Large intestine (tissue), 3 donors: ENCODE data around the gene RBM4B. TPM values are rescaled to one million over a fixed set of nuclear protein-coding genes. Genes with fewer than 3 reads are reported as not detected.

Source experiments
- DNase-seq, 2 donors: peaks; one replicate each; pipeline versions ENCODE4 v3.0.0 to v3.0.0-alpha.2; 2013
- H3K27ac ChIP-seq: one replicate; pipeline ENCODE4 v1.5.1; 2013; ENCODE audit warnings: low read length
- H3K27me3 ChIP-seq: 2 replicates; pipeline ENCODE4 v1.6.1; 2013; ENCODE audit warnings: low read length; ENCODE audit not compliant: control insufficient read depth, insufficient read depth
- H3K36me3 ChIP-seq: 2 replicates; pipeline ENCODE4 v1.6.1; 2013; ENCODE audit warnings: low read length; ENCODE audit not compliant: control insufficient read depth, insufficient read depth
- H3K4me1 ChIP-seq: one replicate; pipeline ENCODE4 v1.6.1; 2013; ENCODE audit warnings: low read length; ENCODE audit not compliant: control insufficient read depth, insufficient read depth
- H3K4me3 ChIP-seq: one replicate; pipeline ENCODE4 v1.5.1; 2013; ENCODE audit warnings: low read length
- H3K9me3 ChIP-seq: one replicate; pipeline ENCODE4 v1.6.1; 2013; ENCODE audit warnings: mild to moderate bottlenecking, low read depth, low read length, moderate library complexity; ENCODE audit not compliant: control insufficient read depth
- WGBS: methylation state at CpG from one replicate; pipeline ENCODE4 v1.1.5; 2013; ENCODE audit warnings: low lambda C conversion rate; ENCODE audit not compliant: insufficient coverage; 5-methylcytosine and 5-hydroxymethylcytosine counted together
- polyA plus RNA-seq: library from polyadenylated mRNA; unstranded; fragments of 120-200 nt; gene quantifications from one replicate; pipeline ENCODE4 v1.2.1, GENCODE V29; 2013

The RBM4B gene
- polyA plus RNA-seq, 1 donor = 38.9 TPM

- no peak overlapping the region for H3K4me3 ChIP-seq
- H3K27ac ChIP-seq = peak overlapping the region; percentile 39
These were observed 42.7 kb upstream of the RBM4B start for GRCh38 chr11:66720223-66720898.

GRCh38 chr11:66719111-66719872 is 41.6 kb upstream of the RBM4B start:
- no peaks in the 10 kb centered on the region for H3K27me3 ChIP-seq
- no peak for DNase-seq
- H3K4me3 ChIP-seq = no peak overlapping the region
- H3K36me3 ChIP-seq = no peaks in the 10 kb centered on the region
- H3K4me1 ChIP-seq = peaks cover 35% of the 10 kb centered on the region
- H3K27ac ChIP-seq = peak overlapping the region; percentile 39
- WGBS = no CpG with 5 or more reads among the region's 8 CpGs
- no peaks in the 10 kb centered on the region for H3K9me3 ChIP-seq

More at GRCh38 chr11:66720223-66720898, 42.7 kb upstream of the RBM4B start:
- no peaks in the 10 kb centered on the region for H3K36me3 ChIP-seq
- H3K4me1 ChIP-seq = peaks cover 35% of the 10 kb centered on the region
- 24% methylated on average over 3 of the region's 15 CpGs for WGBS
- H3K9me3 ChIP-seq = no peaks in the 10 kb centered on the region
- peaks cover 7% of the 10 kb centered on the region for H3K27me3 ChIP-seq
- peak; percentile 70 to 82 for DNase-seq

- peak; percentile 85 to 90 for DNase-seq
- peak overlapping the region; percentile 14 for H3K27ac ChIP-seq
- WGBS = no CpG with 5 or more reads among the region's 26 CpGs
These were observed 40.8 kb upstream of the RBM4B start for GRCh38 chr11:66718320-66718971.

GRCh38 chr11:66717925-66718319 is 40.2 kb upstream of the RBM4B start:
- no peaks in the 10 kb centered on the region for H3K27me3 ChIP-seq
- H3K36me3 ChIP-seq = no peaks in the 10 kb centered on the region
- no peak for DNase-seq
- peaks cover 35% of the 10 kb centered on the region for H3K4me1 ChIP-seq
- H3K27ac ChIP-seq = no peak overlapping the region
- H3K4me3 ChIP-seq = peak overlapping the region; percentile 25
- no CpG with 5 or more reads among the region's 14 CpGs for WGBS
- no peaks in the 10 kb centered on the region for H3K9me3 ChIP-seq

More at GRCh38 chr11:66718320-66718971, 40.8 kb upstream of the RBM4B start:
- H3K9me3 ChIP-seq = no peaks in the 10 kb centered on the region
- H3K27me3 ChIP-seq = no peaks in the 10 kb centered on the region
- peaks cover 35% of the 10 kb centered on the region for H3K4me1 ChIP-seq
- no peaks in the 10 kb centered on the region for H3K36me3 ChIP-seq
- peak overlapping the region; percentile 25 for H3K4me3 ChIP-seq

- no peaks in the 10 kb centered on the region for H3K27me3 ChIP-seq
- no peaks in the 10 kb centered on the region for H3K36me3 ChIP-seq
- WGBS = no CpG with 5 or more reads among the region's 3 CpGs
- peaks cover 35% of the 10 kb centered on the region for H3K4me1 ChIP-seq
- no peaks in the 10 kb centered on the region for H3K9me3 ChIP-seq
- no peak overlapping the region for H3K27ac ChIP-seq
- no peak overlapping the region for H3K4me3 ChIP-seq
- DNase-seq = no peak
These were observed 39.3 kb upstream of the RBM4B start for GRCh38 chr11:66716996-66717395.

GRCh38 chr11:66715346-66716085 is 37.8 kb upstream of the RBM4B start:
- H3K4me3 ChIP-seq = no peak overlapping the region
- no peaks in the 10 kb centered on the region for H3K36me3 ChIP-seq
- H3K9me3 ChIP-seq = no peaks in the 10 kb centered on the region
- peaks cover 30% of the 10 kb centered on the region for H3K4me1 ChIP-seq
- H3K27ac ChIP-seq = no peak overlapping the region
- DNase-seq = no peak
- H3K27me3 ChIP-seq = no peaks in the 10 kb centered on the region
- no CpG with 5 or more reads among the region's 19 CpGs for WGBS

GRCh38 chr11:66713746-66714480 is 36.2 kb upstream of the RBM4B start:
- DNase-seq = no peak
- Histone ChIP-seq H3K4me1 (peaks cover 16% of the 10 kb centered on the region), H3K27me3 (no peaks in the 10 kb centered on the region), H3K36me3 (no peaks in the 10 kb centered on the region), H3K27ac (no peak overlapping the region), H3K9me3 (no peaks in the 10 kb centered on the region), H3K4me3 (no peak overlapping the region)
- 80% methylated on average over 1 of the region's 12 CpGs for WGBS

- DNase-seq = no peak
- WGBS = 100% methylated on average over 1 of the region's 15 CpGs
- no peaks in the 10 kb centered on the region for H3K36me3 ChIP-seq
- H3K4me3 ChIP-seq = no peak overlapping the region
- H3K4me1 ChIP-seq = no peaks in the 10 kb centered on the region
- no peaks in the 10 kb centered on the region for H3K27me3 ChIP-seq
- H3K9me3 ChIP-seq = no peaks in the 10 kb centered on the region
- H3K27ac ChIP-seq = no peak overlapping the region
These were observed 32.8 kb upstream of the RBM4B start for GRCh38 chr11:66710384-66710930.

GRCh38 chr11:66708701-66709100 is 31.0 kb upstream of the RBM4B start:
- Histone ChIP-seq H3K27me3 (no peaks in the 10 kb centered on the region), H3K4me3 (no peak overlapping the region), H3K4me1 (no peaks in the 10 kb centered on the region), H3K36me3 (no peaks in the 10 kb centered on the region), H3K9me3 (no peaks in the 10 kb centered on the region), H3K27ac (no peak overlapping the region)
- 90% methylated on average over 2 of the region's 14 CpGs for WGBS
- DNase-seq = no peak
